ENCODE measurements around the gene RAB3A.

RAB3A gene

GRCh38 chr19:18221815-18222725 lies 18.2 kb upstream of the RAB3A start:
- Histone ChIP-seq H3K27me3 (ENCODE audit: insufficient read depth, low read depth, severe bottlenecking) (no peaks in the 10 kb centered on the region), H3K27ac (no peak overlapping the region), H3K4me3 (ENCODE audit: low read depth, low read length) (no peak overlapping the region), H3K36me3 (no peaks in the 10 kb centered on the region), H3K9me3 (ENCODE audit: severe bottlenecking) (no peaks in the 10 kb centered on the region)
- TF ChIP-seq, protein P1, sequence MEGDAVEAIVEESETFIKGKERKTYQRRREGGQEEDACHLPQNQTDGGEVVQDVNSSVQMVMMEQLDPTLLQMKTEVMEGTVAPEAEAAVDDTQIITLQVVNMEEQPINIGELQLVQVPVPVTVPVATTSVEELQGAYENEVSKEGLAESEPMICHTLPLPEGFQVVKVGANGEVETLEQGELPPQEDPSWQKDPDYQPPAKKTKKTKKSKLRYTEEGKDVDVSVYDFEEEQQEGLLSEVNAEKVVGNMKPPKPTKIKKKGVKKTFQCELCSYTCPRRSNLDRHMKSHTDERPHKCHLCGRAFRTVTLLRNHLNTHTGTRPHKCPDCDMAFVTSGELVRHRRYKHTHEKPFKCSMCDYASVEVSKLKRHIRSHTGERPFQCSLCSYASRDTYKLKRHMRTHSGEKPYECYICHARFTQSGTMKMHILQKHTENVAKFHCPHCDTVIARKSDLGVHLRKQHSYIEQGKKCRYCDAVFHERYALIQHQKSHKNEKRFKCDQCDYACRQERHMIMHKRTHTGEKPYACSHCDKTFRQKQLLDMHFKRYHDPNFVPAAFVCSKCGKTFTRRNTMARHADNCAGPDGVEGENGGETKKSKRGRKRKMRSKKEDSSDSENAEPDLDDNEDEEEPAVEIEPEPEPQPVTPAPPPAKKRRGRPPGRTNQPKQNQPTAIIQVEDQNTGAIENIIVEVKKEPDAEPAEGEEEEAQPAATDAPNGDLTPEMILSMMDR (IDR thresholded peaks at IDR 0.05; ENCODE audit: low read depth, low read length) = no peak
- DNase-seq = no peak

- H3K9me3 ChIP-seq (ENCODE audit: severe bottlenecking) = no peaks in the 10 kb centered on the region
- no peak overlapping the region for H3K4me3 ChIP-seq (ENCODE audit: low read depth, low read length)
- no peaks in the 10 kb centered on the region for H3K27me3 ChIP-seq (ENCODE audit: insufficient read depth, low read depth, severe bottlenecking)
- H3K36me3 ChIP-seq = no peaks in the 10 kb centered on the region
- no peak overlapping the region for H3K27ac ChIP-seq
- TF ChIP-seq, protein P1 (IDR thresholded peaks at IDR 0.05; ENCODE audit: low read depth, low read length) = no peak
- DNase-seq = no peak
Observed at GRCh38 chr19:18220632-18221275, 16.9 kb upstream of the RAB3A start.

GRCh38 chr19:18219911-18220631 lies 16.2 kb upstream of the RAB3A start:
- no peaks in the 10 kb centered on the region for H3K36me3 ChIP-seq
- H3K27me3 ChIP-seq (ENCODE audit: insufficient read depth, low read depth, severe bottlenecking) = no peaks in the 10 kb centered on the region
- H3K4me3 ChIP-seq (ENCODE audit: low read depth, low read length) = no peak overlapping the region
- H3K27ac ChIP-seq = no peak overlapping the region
- TF ChIP-seq, protein P1 (IDR thresholded peaks at IDR 0.05; ENCODE audit: low read depth, low read length) = no peak
- DNase-seq = no peak
- H3K9me3 ChIP-seq (ENCODE audit: severe bottlenecking) = no peaks in the 10 kb centered on the region

DNA sequence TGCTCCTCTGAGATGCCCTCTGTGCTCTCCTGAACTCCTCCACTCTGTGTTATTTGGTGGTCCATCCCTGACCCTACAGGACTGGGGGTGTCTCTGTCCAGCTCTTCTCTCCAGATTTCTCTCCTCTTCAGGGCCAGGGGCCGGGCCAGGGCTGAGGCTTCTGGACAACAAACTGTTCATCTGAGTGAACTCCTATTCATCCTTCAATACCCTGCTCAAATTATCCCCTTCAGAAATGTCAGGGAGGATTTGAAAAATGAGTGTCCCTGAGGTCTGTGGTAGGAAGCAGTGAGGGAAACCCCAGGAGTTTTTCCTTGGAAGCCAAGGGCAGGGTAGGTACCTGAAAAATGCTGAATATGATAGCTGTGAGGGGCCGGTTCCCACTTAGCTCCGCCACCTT lies 14.8 kb upstream of the RAB3A start:
- Histone ChIP-seq H3K27ac (no peak overlapping the region), H3K9me3 (ENCODE audit: severe bottlenecking) (no peaks in the 10 kb centered on the region), H3K36me3 (no peaks in the 10 kb centered on the region), H3K4me3 (ENCODE audit: low read depth, low read length) (no peak overlapping the region), H3K27me3 (ENCODE audit: insufficient read depth, low read depth, severe bottlenecking) (no peaks in the 10 kb centered on the region)
- no peak for DNase-seq
- TF ChIP-seq, protein P1 (IDR thresholded peaks at IDR 0.05; ENCODE audit: low read depth, low read length) = no peak

GRCh38 chr19:18218159-18218558 lies 14.3 kb upstream of the RAB3A start:
- H3K36me3 ChIP-seq = no peaks in the 10 kb centered on the region
- H3K27ac ChIP-seq = no peak overlapping the region
- no peaks in the 10 kb centered on the region for H3K9me3 ChIP-seq (ENCODE audit: severe bottlenecking)
- H3K4me3 ChIP-seq (ENCODE audit: low read depth, low read length) = no peak overlapping the region
- TF ChIP-seq, protein P1 (IDR thresholded peaks at IDR 0.05; ENCODE audit: low read depth, low read length) = no peak
- DNase-seq = no peak
- no peaks in the 10 kb centered on the region for H3K27me3 ChIP-seq (ENCODE audit: insufficient read depth, low read depth, severe bottlenecking)

Measured in WERI-Rb-1 (cell line).